ENCODE results near the gene ATP6V1G2. TPM values are rescaled to one million over a fixed set of nuclear protein-coding genes. Genes with fewer than 3 reads are reported as not detected.

Gene ATP6V1G2
- total and polyA plus RNA-seq, 8 donors = 0.16 to 2.1 (median 0.50) TPM

DNA sequence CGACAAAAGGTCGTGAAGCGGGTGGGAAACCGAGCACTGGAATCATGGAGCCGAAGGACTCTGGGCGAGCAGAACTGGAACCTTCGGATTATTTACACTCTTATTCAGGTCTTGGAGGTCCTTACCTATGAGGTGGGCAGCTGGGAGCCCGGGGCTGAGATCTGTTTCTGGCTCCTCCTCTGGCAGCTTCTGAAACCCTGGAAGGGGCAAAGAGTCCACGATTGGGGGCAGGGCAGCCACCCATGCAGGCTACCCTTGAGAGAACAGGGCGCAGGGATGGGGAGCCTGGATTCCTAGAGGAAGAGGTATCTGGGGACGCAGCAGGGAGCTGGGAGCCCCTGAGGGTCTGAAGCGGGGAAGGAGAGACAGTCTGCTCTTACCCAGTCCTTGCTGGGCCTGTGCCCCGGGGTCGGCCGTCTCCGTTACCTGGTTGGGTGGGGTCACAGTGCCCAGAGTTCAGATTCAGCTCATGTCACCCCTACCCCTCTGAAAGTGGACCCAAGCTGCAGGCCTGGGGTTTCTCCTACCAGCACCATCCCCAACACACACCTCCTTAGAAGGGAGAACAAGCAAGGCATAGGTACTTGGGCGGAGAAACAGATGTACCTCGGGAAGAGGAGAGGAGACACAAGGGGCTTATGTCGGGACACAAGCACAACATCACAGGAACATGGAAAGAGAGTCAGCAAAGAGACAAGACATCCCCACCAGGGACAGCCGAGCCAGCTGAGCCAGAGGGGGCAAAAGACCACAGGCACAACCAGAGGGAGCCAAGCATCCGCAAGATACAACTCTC is 35.2 kb upstream of the ATP6V1G2 start:
- intact Hi-C loops (cut with DNase I) = no loop called here
- Histone ChIP-seq H3K4me1 (peaks cover 0 to 14% (median 12%) of the 10 kb centered on the region in 3 donors), H3K9me3 (no peaks in the 10 kb centered on the region), H3K4me3 (peak overlapping the region; percentile 41 to 80 (median 74)), H3K27ac (peak overlapping the region in 2 of 4 donors; percentile 49 to 69), H3K27me3 (no peaks in the 10 kb centered on the region), H3K36me3 (no peaks in the 10 kb centered on the region)
- 23 to 27% methylated on average over 21 of the region's 21 CpGs for WGBS, 2 donors
- DNase-seq (peak in 1 of 6 donors; percentile 64), ATAC-seq (peak; percentile 6 to 46 (median 31)), FAIRE-seq (no peak)
- TF ChIP-seq, protein P1, sequence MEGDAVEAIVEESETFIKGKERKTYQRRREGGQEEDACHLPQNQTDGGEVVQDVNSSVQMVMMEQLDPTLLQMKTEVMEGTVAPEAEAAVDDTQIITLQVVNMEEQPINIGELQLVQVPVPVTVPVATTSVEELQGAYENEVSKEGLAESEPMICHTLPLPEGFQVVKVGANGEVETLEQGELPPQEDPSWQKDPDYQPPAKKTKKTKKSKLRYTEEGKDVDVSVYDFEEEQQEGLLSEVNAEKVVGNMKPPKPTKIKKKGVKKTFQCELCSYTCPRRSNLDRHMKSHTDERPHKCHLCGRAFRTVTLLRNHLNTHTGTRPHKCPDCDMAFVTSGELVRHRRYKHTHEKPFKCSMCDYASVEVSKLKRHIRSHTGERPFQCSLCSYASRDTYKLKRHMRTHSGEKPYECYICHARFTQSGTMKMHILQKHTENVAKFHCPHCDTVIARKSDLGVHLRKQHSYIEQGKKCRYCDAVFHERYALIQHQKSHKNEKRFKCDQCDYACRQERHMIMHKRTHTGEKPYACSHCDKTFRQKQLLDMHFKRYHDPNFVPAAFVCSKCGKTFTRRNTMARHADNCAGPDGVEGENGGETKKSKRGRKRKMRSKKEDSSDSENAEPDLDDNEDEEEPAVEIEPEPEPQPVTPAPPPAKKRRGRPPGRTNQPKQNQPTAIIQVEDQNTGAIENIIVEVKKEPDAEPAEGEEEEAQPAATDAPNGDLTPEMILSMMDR (IDR thresholded peaks at IDR 0.05) = no peak

DNA sequence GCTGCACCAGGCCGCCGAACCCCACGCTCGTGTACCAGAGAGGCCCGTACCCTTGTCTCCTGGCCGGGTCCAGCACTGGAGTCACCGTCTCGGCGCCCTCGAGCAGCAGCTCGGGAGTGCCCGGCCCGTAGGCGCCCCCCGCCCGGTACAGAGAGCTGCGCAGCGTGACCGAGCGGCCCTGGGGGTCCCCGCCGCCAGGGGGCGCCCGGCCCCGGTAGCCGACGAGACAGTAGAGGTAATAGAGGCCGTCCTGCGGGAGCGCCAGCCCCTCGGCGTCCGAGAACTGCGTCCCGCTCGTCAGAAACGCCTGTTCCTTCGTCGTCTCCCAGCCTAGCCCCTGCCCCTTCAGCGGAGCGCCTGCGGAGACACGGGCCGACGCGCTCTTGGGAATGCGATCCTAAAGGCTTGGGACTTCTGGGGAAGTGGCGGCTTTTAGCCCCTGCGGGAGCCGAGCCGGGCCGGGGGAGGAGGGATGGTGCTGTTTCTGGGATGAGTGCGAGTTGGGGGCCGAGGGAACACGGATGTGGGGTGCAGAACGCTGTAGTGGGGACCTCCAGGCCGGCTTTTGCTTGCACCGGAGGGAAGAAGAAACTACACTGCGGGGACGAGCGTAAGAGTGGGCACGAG is 34.5 kb upstream of the ATP6V1G2 start:
- H3K27ac ChIP-seq = peak overlapping the region in 2 of 4 donors; percentile 49 to 69
- ATAC-seq (peak; percentile 95 to 98 (median 96)), FAIRE-seq (no peak), DNase-seq (peak; percentile 81 to 97 (median 87))
- H3K27me3 ChIP-seq = no peaks in the 10 kb centered on the region
- peak overlapping the region; percentile 41 to 80 (median 74) for H3K4me3 ChIP-seq
- peaks cover 0 to 14% (median 12%) of the 10 kb centered on the region in 3 donors for H3K4me1 ChIP-seq
- no peaks in the 10 kb centered on the region for H3K36me3 ChIP-seq
- intact Hi-C loops (cut with DNase I) = no loop called here
- 0% methylated on average over 59 to 62 of the region's 62 CpGs for WGBS, 2 donors
- H3K9me3 ChIP-seq = no peaks in the 10 kb centered on the region
- TF ChIP-seq, protein P1 (IDR thresholded peaks at IDR 0.05) = peak; percentile 94 to 99 (median 98)

DNA sequence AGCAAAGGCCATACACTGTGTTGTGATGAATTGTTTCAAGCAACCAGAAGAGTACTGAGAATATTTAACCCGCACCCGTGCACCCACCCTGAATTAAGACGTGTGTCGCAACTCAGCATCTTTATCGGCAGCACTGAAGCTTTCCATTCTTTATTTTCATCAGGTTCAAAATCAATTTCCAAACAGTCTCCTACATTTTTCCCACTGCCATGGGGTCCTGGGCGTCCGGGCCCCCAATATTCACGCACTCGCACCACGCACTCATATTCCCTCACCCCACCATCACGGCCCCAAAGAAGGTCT is 34.0 kb upstream of the ATP6V1G2 start:
- Histone ChIP-seq H3K9me3 (no peaks in the 10 kb centered on the region), H3K4me1 (peaks cover 0 to 14% (median 12%) of the 10 kb centered on the region in 3 donors), H3K27ac (peak overlapping the region in 1 of 4 donors; percentile 69), H3K4me3 (peak overlapping the region; percentile 41 to 80 (median 74)), H3K27me3 (no peaks in the 10 kb centered on the region), H3K36me3 (no peaks in the 10 kb centered on the region)
- FAIRE-seq = no peak
- 32 to 37% methylated on average over 11 of the region's 11 CpGs for WGBS, 2 donors
- DNase-seq = no peak
- intact Hi-C loops (cut with DNase I) = no loop called here
- TF ChIP-seq, protein P1 (IDR thresholded peaks at IDR 0.05) = no peak
- no peak for ATAC-seq

DNA sequence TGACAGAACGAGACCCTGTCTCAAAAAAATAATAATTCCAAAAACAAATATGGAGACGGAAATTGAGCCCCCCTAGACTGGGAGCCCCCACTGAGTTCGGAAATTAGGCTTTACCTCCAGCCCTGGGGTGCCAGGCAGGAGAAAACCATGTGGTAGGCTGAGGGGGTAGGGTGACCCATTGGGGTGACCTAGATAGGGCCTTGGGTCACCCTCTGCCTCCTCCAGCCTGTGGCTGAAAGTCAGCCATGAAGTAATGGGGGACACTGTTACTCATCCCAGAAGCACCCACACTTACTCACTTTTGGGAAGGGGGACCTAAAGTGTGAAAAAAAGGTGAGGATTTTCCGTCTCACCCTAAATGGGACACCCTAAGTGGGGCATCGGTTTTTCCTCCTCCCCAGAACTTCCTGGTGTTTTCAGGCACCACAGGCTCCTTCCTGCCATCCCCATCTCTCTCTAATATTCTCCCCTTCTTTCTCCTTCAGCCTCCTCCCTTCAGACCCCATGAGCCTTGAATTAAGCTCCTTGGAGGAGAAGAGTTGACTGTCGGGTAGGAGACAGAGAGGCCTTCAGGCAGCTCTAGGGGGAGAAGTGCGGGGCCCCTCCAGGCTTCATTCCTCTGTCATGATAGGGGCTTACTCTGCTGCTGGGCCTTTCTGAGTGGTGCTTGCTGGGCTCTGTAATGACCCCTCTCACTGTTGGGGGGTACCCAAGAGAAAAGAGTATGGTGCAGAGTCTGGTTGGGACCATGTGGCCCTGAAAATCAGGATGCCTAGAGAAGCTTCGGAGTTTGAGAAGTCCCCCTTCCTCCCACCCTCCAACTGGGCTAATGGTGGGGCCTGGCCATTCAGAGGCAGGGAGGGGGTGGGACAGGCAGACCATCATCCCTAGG is 33.4 kb upstream of the ATP6V1G2 start:
- Histone ChIP-seq H3K27me3 (no peaks in the 10 kb centered on the region), H3K27ac (no peak overlapping the region), H3K9me3 (no peaks in the 10 kb centered on the region), H3K36me3 (no peaks in the 10 kb centered on the region), H3K4me1 (peaks cover 0 to 14% (median 12%) of the 10 kb centered on the region in 3 donors), H3K4me3 (peak overlapping the region in 1 of 4 donors; percentile 72)
- no peak for ATAC-seq
- no peak for DNase-seq
- TF ChIP-seq, protein P1 (IDR thresholded peaks at IDR 0.05) = no peak
- no peak for FAIRE-seq
- intact Hi-C loops (cut with DNase I) = no loop called here
- WGBS, 2 donors = 90 to 95% methylated on average over 8 of the region's 8 CpGs

Measured in pancreas (tissue), 10 donors.